Right ventricle myocardium inferior (tissue), 1 donor: ENCODE data around the gene LGALS7. TPM values are rescaled to one million over a fixed set of nuclear protein-coding genes. Genes with fewer than 3 reads are reported as not detected.
"Not testable (repeated sequence)": the region's sequence is repeated elsewhere in the genome, so short reads cannot be mapped to it uniquely, and the experiment has no call there.

ENCODE experiments used
- ATAC-seq: fragments of 200-7000 bp; cut with Tn5 transposase; one replicate; pipeline ENCODE4 v1.9.1; 2020; ENCODE audit warnings: mild to moderate bottlenecking, moderate library complexity
- DNase-seq: peaks from one replicate; pipeline ENCODE4 v3.0.0; 2021; ENCODE audit errors: missing footprints
- intact Hi-C: fragments of 100-400 bp; cut with DNase I; formaldehyde crosslinking; loops from one replicate; pipeline ENCODE4 v1.11.0; 2022
- total RNA-seq: library from RNA; stranded (reverse); fragmentation: NEBNext Ultra II Directional; extraction: Animal tissue kit (Norgen Biotek cat#: 25700); gene quantifications from one replicate; pipeline ENCODE4 v1.2.1, GENCODE V29; 2021
- donor health status: DM: no; HTN: yes; CAD: no; lungs with severe emphysema.

LGALS7 gene
- total RNA-seq, 1 donor from 2014 or later = not detected

DNA sequence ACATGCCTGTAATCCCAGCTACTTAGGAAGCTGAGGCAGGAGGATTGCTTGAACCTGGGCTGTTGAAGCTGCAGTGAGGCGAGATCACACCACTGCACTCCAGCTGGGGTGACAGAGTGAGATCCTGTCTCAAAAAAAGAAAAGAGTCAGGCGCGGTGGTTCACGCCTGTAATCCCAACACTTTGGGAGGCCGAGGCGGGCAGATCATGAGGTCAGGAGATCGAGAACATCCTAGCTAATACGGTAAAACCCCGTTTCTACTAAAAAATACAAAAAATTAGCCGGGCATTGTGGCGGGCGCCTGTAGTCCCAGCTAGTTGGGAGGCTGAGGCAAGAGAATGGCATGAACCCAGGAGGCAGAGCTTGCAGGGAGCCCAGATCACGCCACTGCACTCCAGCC is 8.9 kb upstream of the LGALS7 start:
- intact Hi-C loops, DNase-seq, ATAC-seq: not testable (repeated sequence)

DNA sequence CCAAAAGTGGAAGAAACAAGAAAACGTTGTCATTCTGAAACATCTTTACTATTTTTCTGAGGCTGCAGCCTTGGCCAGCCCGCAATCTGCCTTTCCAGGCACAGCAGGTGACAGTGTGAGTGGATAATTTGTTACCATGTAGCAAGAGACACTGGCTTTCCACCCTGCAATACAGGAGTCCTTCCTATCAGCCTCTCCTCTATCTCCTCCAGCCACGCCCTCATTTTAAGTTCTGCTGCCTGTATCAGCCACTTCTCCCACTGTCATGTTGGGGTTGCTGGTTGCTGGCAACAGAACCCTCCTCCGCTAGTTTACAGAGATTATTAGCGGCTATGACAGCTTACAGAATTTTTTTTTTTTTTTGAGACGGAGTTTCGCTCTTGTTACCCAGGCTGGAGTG is 7.7 kb upstream of the LGALS7 start:
- intact Hi-C loops = no loop called here
- ATAC-seq (no peak), DNase-seq (no peak)

DNA sequence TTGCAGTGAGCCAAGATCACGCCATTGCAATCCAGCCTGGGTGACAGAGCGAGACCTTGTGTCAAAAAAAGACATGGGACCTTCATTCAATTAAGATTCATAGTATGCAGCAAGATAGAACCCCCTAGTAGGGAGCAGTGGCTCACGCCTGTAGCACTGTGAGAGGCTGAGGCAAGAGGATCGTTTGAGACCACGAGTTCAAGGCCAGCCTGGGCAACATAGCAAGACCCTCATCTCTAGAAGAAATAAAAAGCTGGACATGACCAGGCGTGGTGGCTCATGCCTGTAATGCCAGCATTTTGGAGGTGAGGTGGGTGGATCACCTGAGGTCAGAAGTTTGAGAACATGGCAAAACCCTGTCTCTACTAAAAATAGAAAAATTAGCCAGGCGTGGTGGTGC is 7.1 kb upstream of the LGALS7 start:
- DNase-seq (no peak), ATAC-seq (no peak)
- intact Hi-C loops = no loop called here

DNA sequence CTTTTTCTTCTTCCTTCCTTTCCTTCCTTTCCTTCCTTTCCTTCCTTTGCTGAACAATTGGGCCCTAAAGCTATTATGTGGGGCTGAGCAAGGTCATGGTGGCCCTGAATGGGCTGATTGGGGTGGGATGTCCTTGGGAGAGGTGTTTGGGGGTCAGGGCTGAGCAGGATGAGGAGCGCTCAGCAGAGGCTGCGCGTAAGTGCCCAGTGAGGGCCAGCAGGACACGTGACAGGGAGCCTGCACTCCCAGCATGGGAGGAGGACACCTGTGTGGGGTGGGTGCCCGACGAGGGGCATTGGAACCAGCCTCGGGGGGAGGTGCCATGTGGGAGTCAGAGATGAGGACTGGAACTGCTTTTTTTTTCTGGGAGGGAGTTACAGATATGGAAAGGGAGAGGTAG is 5.4 kb upstream of the LGALS7 start:
- ATAC-seq (no peak), DNase-seq (no peak)
- intact Hi-C loops = no loop called here

DNA sequence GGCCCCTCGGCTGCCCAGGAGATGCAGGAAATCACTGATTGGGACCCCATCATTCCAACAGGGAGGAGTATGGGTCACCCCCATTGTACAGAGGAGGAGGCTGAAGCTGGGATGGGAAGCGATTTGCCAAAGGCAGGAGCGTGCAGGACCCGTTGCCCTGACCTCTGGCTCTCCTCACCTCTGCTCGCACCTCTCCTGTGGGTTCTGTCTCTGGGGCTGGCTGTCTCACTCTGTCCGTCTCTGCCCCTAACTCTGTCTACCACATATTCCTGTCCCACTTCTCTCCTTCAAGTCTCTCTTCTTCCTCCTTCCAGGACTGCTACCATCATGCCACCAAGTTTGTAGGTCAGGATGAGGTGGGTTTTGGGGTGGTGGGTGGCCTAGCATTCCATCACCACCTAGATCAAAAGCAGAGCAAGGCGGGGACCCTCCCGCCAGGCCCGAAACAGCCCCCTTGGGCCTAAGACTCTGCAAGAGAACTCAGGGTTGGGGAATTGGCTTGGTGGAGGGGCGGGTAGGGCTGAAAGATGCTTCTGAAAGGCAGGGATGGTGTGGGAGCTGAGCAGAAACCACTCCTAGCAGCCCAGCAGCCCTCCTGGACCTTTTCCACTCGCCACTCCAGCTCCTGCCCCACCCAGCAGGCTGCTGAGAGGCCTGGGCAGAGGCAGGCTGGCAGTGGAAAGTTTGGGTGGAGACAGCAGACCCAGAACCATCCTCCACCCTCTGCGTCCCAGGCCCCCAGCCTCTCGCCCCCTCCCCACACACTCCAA is 1.0 kb upstream of the LGALS7 start:
- intact Hi-C loops = no loop called here
- DNase-seq (no peak), ATAC-seq (no peak)

DNA sequence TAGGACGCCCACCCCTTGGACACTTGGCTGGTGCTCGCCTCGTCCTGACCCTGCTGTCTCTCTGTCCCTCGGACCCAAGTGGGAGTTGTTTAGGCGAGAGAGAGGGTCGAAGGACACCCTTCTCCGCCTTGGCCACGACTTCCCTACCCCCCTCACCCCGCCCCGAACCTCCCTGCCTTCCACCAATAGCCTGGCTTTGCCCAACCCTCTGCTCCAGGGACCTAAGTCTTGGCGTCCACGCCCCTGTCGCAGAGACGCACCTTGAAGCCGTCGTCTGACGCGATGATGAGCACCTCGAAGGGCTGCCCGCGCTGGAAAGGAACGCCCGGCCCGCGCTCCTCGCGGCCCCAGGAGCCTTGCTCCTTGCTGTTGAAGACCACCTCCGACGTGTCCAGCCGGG is 1.7 kb downstream of the LGALS7 start:
- intact Hi-C loops, DNase-seq, ATAC-seq: not testable (repeated sequence)

DNA sequence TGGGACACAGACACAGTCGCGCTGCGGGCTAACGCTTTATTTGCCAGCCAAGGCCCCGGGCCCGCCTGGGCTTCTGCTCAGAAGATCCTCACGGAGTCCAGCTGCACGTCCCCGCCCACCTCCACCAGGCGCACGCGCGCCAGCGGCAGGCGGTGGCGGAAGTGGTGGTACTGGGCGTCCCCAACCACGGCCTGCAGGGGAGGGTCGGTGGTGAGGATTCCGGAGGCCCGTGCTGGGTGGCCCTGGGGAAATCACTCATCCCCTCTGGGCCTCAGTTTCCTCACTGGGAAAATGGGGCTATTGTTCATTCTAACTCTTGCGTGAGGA is 2.4 kb downstream of the LGALS7 start:
- peak; percentile 93 for ATAC-seq
- intact Hi-C loops, DNase-seq: not testable (repeated sequence)

DNA sequence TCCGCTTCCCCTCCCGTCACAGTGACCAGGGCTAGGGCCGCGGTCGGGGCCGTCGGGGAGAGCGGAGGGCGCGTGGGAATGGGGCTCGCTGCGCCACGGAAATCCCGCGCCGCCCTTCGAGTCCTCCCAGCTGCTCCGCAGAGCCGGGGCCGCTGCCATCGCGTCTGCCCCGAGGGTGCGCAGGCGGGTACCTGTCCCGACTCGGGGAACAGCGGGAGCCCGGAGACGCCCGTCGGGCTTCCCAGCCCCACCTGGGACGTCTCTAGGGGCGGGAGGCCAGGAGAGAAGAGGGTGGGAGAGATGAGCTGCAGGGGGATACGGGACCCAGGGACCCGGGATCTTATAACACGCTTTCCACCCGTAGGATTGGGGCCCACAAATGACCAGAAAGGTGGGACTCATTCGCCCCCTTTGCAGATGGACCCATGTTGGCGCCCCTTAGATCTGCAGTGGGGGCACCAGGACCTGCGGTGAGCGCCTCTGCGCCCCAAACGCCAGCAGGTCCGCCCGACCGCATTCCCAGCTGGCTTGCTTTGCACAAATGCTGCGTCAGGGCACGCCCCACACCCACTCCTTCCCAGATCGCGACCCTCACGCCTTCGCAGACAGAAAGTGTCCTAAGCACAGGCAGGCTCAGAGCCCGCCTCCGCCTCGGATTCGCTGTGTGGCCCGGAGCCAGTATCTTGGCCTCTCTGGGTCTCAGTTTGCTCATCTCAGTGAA is 2.9 kb downstream of the LGALS7 start:
- DNase-seq, intact Hi-C loops: not testable (repeated sequence)
- ATAC-seq = peak; percentile 8

DNA sequence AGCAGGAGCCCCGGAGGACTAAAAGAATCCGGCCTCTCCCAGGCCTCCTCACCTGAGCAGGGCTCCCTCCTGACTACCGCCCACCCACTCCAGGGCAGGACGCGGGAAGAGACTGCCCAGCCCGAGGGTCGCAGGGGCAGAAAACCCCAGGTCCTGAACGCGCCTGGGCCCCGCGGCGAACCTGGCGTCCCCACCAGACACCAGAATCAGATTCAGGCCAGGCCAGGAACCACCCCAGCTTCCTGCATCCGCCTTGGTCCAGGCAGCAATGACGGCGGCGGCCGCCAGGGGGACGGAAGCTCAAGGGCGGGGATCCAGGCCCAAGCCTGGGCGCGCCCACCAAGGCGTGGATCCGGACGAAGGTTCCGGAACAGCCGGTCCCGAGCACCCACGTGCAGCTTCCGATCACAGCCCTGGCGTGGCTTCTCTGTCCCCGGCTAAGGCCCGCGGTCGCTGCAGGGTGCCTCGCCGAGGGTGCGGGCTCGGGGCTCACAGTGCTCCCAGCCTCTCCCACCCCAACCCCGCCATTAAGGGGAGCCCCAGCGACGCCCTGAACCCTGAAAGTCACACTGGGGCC is 3.6 kb downstream of the LGALS7 start:
- ATAC-seq (peak; percentile 85), DNase-seq (peak; percentile 96)
- intact Hi-C loops = loop anchor here (2.0 kb wide), 1 partner anchor 37 kb away; no protein-coding TSS in a partner anchor

DNA sequence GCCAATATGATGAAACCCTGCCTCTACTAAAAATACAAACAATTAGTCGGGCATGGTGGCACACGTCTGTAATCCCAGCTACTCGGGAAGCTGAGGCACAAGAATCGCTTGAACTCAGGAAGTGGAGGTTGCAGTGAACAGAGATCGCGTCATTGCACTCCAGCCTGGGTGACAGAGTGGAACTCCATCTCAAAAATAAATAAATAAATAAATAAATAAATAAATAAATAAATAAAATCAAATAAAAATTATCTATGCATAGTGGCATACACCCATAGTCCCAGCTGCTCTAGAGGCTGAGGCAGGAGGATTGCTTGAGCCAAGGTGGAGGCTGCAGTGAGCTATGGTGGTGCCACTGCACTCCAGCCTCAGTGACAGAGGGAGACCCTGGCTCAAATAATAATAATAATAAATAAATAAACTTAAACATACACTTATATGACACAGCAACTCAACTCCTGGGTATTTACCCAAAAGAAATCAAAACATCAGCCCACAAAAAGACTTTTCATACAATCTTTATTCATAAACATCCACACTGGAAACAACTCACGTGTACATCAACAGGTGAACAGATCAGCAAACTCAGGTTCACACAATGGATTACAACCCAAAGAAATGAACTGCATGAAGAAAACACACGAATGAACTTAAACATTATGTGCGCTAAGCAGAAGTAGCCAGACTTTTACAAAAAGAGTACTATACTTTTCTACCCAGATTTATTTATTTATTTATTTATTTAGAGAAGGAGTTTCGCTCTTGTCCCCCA is 6.9 kb downstream of the LGALS7 start:
- ATAC-seq = no peak
- no peak for DNase-seq
- intact Hi-C loops = no loop called here

DNA sequence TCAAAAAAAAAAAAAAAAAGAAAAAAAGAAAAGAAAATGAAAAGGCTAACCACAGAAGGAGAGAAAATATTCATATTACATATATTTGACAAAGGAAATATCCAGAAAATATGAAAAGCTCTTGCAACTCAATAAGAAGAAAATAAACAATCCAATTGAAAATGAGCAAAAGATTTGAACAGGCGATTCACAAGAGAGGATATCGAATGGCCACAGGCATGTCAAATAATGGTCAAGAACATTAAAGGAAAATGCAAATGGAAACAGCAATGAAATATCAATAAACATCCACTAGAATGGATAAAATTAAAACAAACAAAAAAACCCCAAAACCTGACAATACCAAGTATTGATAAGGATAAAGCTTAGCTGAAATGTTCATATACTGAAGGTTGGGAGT is 8.1 kb downstream of the LGALS7 start:
- no peak for DNase-seq
- intact Hi-C loops = no loop called here
- no peak for ATAC-seq

DNA sequence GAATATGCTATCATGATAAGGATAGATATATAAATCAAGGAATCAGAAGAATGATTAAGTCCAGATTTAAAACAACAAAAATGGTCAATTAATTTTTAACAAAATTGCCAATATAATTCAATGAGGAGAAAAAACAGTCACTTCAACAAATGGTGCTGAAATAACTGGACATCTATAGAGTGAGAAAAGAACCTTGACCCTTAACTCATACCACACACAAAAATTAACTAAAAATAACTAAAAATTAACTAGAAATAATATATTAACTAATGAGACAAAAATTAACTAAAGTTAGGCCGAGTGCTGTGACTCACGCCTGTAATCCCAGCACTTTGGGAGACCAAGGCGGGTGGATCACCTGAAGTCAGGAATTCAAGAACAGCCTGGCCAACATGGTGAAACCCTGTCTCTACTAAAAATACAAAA is 9.5 kb downstream of the LGALS7 start:
- no peak for ATAC-seq
- DNase-seq = no peak
- intact Hi-C loops = no loop called here

DNA sequence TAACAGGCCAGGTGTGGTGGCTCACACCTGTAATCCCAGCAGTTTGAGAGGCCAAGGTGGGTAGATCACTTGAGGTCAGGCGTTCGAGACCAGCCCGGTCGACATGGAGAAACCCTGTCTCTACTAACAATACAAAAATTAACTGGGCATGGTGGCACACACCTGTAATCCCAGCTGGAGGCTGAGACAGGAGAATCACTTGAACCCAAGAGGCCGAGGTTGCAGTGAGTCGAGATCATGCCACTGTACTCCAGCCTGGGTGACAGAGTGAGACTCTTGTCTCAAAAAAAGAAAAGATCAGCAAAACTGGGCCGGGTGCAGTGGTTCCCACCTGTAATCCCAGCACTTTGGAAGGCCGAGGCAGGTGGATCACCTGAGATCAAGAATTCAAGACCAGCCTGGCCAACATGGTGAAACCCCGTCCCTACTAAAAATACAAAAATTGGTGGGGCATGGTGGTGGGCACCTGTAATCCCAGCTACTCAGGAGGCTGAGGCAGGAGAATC is 11.4 kb downstream of the LGALS7 start:
- intact Hi-C loops, ATAC-seq, DNase-seq: not testable (repeated sequence)

DNA sequence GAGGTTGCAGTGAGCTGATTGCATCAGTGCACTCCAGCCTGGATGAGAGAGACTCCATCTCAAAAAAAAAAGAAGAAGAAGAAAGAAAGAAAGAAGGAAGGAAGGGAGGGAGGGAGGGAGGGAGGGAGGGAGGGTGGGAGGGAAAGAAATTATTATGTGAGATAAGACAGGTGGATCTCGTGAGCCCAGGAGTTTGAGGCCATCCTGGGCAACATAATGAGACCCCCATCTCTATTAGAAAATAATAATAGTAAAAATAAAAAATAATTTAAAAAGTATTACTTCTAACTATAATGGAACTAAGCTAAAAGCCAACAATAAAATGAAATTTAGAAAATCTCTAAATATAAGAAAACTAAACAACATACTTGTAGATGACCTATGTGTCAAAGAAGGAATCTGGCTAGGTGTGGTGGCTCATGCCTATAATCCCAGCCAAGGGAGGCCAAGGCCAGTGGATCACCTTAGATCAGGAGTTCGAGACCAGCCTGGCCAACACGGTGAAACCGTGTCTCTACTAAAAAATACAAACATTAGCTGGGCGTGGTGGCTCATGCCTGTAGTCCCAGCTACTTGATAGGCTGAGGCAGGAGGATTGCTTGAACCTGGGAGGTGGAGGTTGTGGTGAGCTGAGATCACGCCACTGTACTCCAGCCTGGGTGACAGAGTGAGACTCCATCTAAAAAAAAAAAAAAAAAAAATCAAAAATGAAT is 12.4 kb downstream of the LGALS7 start:
- ATAC-seq, DNase-seq, intact Hi-C loops: not testable (repeated sequence)

DNA sequence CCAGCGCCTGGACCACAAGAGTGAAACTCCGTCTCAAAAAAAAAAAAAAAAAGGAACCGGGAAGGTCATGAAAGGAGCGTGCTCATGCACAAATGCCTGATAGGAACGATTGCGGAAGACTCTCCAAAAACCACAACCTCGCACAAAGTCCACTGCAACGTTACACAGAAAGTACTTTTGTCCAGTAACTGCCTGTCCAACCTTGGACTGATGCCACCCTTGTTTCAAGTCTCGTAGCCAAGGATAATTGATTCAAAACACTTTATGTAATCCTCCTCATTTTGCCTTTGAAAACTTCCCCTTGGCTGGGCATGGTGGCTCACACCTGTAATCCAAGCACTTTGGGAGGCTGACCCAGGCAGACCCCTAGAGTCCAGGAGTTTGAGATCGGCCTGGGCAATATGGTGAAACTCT is 13.7 kb downstream of the LGALS7 start:
- intact Hi-C loops = no loop called here
- no peak for ATAC-seq
- no peak for DNase-seq

DNA sequence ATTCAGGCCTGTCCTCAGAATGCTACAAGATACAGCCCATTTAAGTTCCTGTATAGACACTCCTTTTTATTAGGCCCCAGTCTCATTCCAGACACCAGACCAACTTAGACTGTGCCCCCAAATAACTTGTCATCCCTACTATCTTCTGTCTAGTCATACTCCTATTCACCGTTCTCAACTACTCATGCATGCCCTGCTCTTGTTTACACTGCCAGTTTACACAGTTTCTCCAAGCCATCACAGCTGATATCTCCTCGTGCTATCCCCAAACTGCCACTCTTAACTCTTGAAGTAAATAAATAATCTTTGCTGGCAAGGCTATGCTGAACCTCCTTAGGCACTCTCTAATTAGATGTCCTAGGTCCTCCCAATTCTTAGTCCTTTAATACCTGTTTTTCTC is 19.1 kb downstream of the LGALS7 start:
- ATAC-seq, DNase-seq, intact Hi-C loops: not testable (repeated sequence)

DNA sequence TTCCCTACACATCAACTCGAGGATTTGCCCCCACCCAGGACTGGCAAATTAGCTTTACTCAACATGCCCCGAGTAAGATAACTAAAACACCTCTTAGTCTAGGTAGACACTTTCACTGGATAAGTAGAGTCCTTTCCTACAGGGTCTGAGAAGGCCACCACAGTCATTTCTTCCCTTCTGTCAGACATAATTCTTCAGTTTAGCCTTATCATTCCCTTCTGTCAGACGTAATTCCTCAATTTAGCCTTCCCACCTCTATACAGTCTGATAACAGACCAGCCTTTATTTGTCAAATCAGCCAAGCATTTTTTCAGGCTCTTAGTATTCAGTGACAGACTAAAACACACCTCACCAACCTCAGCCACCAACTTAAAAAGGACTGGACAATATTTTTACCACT is 19.5 kb downstream of the LGALS7 start:
- DNase-seq, intact Hi-C loops, ATAC-seq: not testable (repeated sequence)

DNA sequence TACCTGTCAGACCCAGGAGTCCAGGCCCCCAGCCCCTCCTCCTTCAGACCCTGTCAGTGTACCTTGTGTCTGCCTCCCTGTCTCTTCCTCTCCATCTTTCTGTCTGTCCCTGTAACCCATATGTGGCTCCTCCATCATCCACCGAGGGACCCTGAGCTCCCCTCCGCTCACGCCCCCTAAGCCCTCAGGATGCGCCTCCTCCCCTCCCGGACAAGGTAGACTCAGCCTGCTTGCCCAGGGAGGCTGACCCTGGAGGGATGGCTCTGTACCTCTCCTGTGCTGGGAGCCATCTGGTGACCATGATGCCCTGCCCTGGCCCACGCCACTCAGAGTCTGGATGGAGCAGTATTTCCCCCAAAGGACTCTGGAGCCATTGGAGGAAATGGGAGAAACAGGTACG is 28.0 kb downstream of the LGALS7 start:
- intact Hi-C loops = no loop called here
- ATAC-seq = no peak
- DNase-seq = no peak
